ENCODE results near the gene EIF2B2. TPM values are rescaled to one million over a fixed set of nuclear protein-coding genes. Genes with fewer than 3 reads are reported as not detected.

The EIF2B2 gene
- total RNA-seq, 1 donor from 2014 or later, result 44.4 TPM

DNA sequence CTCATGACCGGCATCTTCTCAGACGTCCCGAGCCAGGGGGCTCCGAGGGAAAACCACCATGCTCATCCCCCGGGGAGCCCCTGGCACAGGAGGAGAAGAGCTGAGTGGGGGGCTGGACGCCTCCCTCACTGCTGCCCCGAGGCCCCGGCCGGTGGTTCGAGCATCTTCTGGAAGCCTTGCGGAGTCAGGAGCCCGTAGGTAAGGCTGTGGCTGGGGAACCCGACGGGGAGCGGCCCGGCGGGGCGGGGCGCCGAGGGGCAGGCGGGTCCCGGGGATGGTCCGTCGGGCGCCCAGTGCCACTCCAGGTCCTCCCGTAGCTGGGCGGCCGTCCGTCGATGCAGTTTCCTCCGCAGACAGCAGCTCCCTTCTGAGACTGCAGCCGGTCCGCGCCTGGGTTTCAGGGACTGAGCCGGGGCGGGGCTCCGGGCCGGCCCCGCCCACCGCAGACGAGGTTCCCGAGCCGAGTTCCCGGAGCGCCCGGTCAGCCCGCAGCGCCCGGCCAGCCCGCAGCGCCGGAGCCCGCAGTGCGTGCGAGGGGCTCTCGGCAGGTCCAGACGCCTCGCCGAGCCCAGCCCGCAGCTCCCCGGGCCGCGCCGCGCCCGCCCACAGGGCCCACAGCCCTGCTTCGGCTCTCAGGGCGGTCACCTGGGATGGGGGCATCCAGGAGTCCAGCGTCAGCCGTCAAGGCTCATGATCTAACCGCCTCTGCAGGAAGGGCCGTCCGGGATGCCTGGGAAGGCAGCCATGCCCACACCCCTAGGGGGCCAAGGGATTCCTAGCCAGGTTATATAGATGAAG lies 47.3 kb upstream of the EIF2B2 start, which contains the start of gene PGF:
PGF (minus strand) TSS at position 369 of the 798 bp plus-strand sequence; CDS start at position 14, 355 bp downstream.
- no peak for DNase-seq (ENCODE audit: extremely low spot score, unreplicated experiment)
- Mint-ChIP-seq H3K27ac (ENCODE audit: unreplicated experiment) (no peak within 1 kb of the TSS), H3K4me3 (ENCODE audit: unreplicated experiment) (peak within 1 kb of the TSS; percentile 38)

DNA sequence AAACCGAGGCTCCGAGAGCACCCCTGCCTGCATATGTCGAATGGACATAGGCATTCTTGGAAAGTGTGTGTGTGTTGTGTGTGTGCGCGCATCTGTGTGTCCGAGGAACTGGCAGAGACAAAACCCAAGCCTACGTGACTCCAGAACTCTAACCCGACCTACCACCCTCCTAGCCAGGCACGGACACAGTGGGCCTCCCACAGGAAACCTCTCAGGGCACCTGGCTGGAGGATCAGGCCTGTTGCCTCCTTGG lies 46.8 kb upstream of the EIF2B2 start:
- Mint-ChIP-seq H3K27ac (ENCODE audit: unreplicated experiment) (no peak overlapping the region), H3K36me3 (ENCODE audit: unreplicated experiment) (no peaks in the 10 kb centered on the region), H3K4me3 (ENCODE audit: unreplicated experiment) (no peak overlapping the region), H3K27me3 (ENCODE audit: unreplicated experiment) (peaks cover 3% of the 10 kb centered on the region), H3K4me1 (ENCODE audit: unreplicated experiment) (peaks cover 11% of the 10 kb centered on the region), H3K9me3 (ENCODE audit: unreplicated experiment) (no peaks in the 10 kb centered on the region)
- TF ChIP-seq, protein P1, sequence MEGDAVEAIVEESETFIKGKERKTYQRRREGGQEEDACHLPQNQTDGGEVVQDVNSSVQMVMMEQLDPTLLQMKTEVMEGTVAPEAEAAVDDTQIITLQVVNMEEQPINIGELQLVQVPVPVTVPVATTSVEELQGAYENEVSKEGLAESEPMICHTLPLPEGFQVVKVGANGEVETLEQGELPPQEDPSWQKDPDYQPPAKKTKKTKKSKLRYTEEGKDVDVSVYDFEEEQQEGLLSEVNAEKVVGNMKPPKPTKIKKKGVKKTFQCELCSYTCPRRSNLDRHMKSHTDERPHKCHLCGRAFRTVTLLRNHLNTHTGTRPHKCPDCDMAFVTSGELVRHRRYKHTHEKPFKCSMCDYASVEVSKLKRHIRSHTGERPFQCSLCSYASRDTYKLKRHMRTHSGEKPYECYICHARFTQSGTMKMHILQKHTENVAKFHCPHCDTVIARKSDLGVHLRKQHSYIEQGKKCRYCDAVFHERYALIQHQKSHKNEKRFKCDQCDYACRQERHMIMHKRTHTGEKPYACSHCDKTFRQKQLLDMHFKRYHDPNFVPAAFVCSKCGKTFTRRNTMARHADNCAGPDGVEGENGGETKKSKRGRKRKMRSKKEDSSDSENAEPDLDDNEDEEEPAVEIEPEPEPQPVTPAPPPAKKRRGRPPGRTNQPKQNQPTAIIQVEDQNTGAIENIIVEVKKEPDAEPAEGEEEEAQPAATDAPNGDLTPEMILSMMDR (IDR thresholded peaks at IDR 0.05), result no peak
- no peak for DNase-seq (ENCODE audit: extremely low spot score, unreplicated experiment)

More for the DNA sequence above, 47.3 kb upstream of the EIF2B2 start, which contains the start of gene PGF:
- H3K4me1 Mint-ChIP-seq (ENCODE audit: unreplicated experiment), result peaks cover 11% of the 10 kb centered on the region
- no peaks in the 10 kb centered on the region for H3K36me3 Mint-ChIP-seq (ENCODE audit: unreplicated experiment)
- H3K27me3 Mint-ChIP-seq (ENCODE audit: unreplicated experiment), result peaks cover 2% of the 10 kb centered on the region
- TF ChIP-seq, protein P1 (IDR thresholded peaks at IDR 0.05), result no peak
- H3K9me3 Mint-ChIP-seq (ENCODE audit: unreplicated experiment), result no peaks in the 10 kb centered on the region

DNA sequence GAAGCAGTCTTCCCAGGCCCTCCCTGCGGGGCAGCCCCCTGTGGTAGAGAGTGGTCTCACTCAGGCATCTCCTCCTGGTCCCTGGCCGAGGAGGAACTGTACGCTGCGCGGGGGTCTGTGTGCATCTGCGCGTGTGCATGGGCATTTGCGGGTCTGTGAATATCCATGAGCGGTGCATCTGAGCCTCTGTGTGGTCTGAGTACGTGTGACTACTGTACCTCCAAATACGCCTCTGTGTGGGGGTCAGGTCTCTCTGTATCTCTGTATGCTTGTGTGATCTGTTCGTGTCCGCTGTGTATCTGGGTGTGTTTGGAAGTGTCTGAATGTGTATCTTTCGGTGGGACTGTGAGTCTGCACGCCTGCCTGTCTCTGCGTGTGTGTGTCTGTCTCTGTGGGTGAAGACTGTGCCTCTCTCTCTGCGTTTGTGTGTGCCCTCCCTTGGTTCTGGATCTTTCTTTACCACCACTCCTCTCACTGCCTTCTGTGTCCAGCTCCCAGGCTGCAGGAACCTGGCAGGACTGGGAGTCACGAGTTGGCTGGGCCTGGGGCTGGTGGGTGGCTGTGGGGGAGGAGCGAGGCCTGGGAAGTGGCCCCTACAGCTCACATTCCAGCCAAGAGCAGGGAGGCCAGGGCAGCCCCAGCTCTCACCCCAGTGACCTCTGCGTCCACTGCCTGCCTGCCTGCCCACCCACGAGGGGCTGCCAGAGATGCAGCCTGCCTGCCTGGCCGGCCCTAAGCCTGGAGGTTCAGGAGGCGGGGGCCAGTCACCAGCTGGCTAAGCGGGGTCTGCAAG lies 46.2 kb upstream of the EIF2B2 start:
- peaks cover 8% of the 10 kb centered on the region for H3K27me3 Mint-ChIP-seq (ENCODE audit: unreplicated experiment)
- H3K4me3 Mint-ChIP-seq (ENCODE audit: unreplicated experiment), result no peak overlapping the region
- H3K27ac Mint-ChIP-seq (ENCODE audit: unreplicated experiment), result no peak overlapping the region
- H3K4me1 Mint-ChIP-seq (ENCODE audit: unreplicated experiment), result peaks cover 11% of the 10 kb centered on the region
- H3K36me3 Mint-ChIP-seq (ENCODE audit: unreplicated experiment), result no peaks in the 10 kb centered on the region
- TF ChIP-seq, protein P1 (IDR thresholded peaks at IDR 0.05), result no peak
- no peaks in the 10 kb centered on the region for H3K9me3 Mint-ChIP-seq (ENCODE audit: unreplicated experiment)
- no peak for DNase-seq (ENCODE audit: extremely low spot score, unreplicated experiment)

DNA sequence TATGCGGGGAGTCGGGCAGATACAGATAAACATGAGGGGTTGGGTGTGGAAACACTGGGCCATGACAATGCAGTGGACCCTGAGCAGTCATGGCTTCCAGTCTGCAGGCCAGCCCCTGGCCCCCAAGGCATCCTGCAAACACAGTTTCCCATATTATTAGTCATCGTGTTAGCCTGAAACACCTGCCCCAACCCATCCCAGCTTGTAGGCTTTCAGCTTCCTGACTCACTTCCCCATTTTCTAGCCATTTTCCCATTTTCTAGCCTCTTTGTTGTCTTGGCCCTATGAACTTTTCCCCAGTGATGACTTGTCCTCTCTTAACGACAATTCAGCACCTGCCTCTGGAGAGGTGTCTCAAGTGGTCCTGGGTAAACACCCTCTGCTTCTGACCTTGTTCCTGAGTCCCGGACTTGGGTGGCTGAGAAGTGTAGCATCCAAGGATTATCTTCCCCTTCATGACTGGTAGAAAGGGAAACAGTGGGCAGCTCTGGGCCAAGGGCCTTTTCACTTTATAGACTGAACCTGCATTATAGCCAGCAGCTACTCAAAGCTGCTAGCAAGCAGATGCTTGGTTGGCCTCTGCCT lies 43.0 kb upstream of the EIF2B2 start:
- peaks cover 35% of the 10 kb centered on the region for H3K27me3 Mint-ChIP-seq (ENCODE audit: unreplicated experiment)
- no peak for DNase-seq (ENCODE audit: extremely low spot score, unreplicated experiment)
- no peaks in the 10 kb centered on the region for H3K9me3 Mint-ChIP-seq (ENCODE audit: unreplicated experiment)
- no peaks in the 10 kb centered on the region for H3K36me3 Mint-ChIP-seq (ENCODE audit: unreplicated experiment)
- TF ChIP-seq, protein P1 (IDR thresholded peaks at IDR 0.05), result no peak
- peaks cover 4% of the 10 kb centered on the region for H3K4me1 Mint-ChIP-seq (ENCODE audit: unreplicated experiment)
- no peak overlapping the region for H3K27ac Mint-ChIP-seq (ENCODE audit: unreplicated experiment)
- no peak overlapping the region for H3K4me3 Mint-ChIP-seq (ENCODE audit: unreplicated experiment)

DNA sequence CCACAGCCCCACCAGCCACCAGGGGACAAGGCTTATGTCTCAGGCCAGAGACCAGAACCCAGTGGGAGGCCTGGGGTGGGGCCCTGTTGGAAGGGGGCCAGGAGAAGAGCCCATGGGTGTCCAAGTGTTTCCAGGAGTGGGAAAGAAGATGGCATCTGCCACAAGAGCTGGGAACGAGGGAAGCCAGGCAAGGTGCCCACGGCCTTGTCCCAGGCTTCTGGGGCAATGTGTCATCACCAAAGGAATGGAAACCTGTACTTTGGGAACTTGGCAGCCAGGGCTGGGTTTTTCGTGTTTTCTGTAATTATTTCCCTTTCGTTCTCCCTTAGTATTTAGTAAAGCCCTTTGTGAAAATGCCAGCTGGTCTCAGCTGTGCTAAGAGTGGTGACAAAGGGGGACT lies 42.0 kb upstream of the EIF2B2 start:
- Mint-ChIP-seq H3K36me3 (ENCODE audit: unreplicated experiment) (no peaks in the 10 kb centered on the region), H3K27ac (ENCODE audit: unreplicated experiment) (no peak overlapping the region), H3K9me3 (ENCODE audit: unreplicated experiment) (no peaks in the 10 kb centered on the region), H3K4me1 (ENCODE audit: unreplicated experiment) (peaks cover 7% of the 10 kb centered on the region), H3K4me3 (ENCODE audit: unreplicated experiment) (no peak overlapping the region), H3K27me3 (ENCODE audit: unreplicated experiment) (peaks cover 35% of the 10 kb centered on the region)
- DNase-seq (ENCODE audit: extremely low spot score, unreplicated experiment), result no peak
- TF ChIP-seq, protein P1 (IDR thresholded peaks at IDR 0.05), result no peak

Data from osteocyte (in vitro differentiated cells).